Measurements from ENCODE around the gene KIF3B.

GRCh38 chr20:32240205-32240604 is 37.2 kb upstream of the KIF3B start:
- TF ChIP-seq ELF4 (IDR thresholded peaks at IDR 0.05) (no peak), FOXM1 (IDR thresholded peaks at IDR 0.05; ENCODE audit: borderline replicate concordance) (no peak), SP1 (IDR thresholded peaks at IDR 0.05) (no peak), NFRKB (IDR thresholded peaks at IDR 0.05) (no peak), SUZ12 (IDR thresholded peaks at IDR 0.05) (no peak), CTBP1 (IDR thresholded peaks at IDR 0.05; ENCODE audit: borderline replicate concordance) (no peak), FOXK2 (IDR thresholded peaks at IDR 0.05) (no peak)

Data from HEK293T (cell line).